ENCODE results near the gene NR6A1.

The NR6A1 gene

GRCh38 chr9:124517600-124517999, 253.5 kb downstream of the NR6A1 start:
- no peak overlapping the region for H3K4ac ChIP-seq (ENCODE audit: low read length)
- H3K23ac ChIP-seq (ENCODE audit: low read depth, low read length, poor library complexity): no peak overlapping the region
- DNase-seq (ENCODE audit: low spot score): no peak
- no peaks in the 10 kb centered on the region for H3K27me3 ChIP-seq (ENCODE audit: control insufficient read depth in 3 of 3, insufficient read depth in 3 of 3, low read depth in 1 of 3, low read length in 3 of 3)
- peaks cover 4% of the 10 kb centered on the region for H3K79me1 ChIP-seq (ENCODE audit: low read depth, low read length)
- H3K4me1 ChIP-seq (ENCODE audit: control insufficient read depth in 2 of 2, insufficient read depth in 1 of 2, low read depth in 1 of 2, low read length in 2 of 2): peaks cover 14 to 16% of the 10 kb centered on the region in 2 donors
- H3K4me2 ChIP-seq (ENCODE audit: insufficient read depth, low read length, poor library complexity, severe bottlenecking): no peak overlapping the region
- H2BK120ac ChIP-seq (ENCODE audit: low read depth, low read length): no peak overlapping the region
- no CpG with 5 or more reads among the region's 5 CpGs for WGBS, 2 donors (ENCODE audit: extremely low coverage in 2 of 2, insufficient read length in 2 of 2, insufficient replicate concordance in 1 of 2)
- no peak overlapping the region for H2AFZ ChIP-seq (ENCODE audit: low read length)
- no peak overlapping the region for H2BK5ac ChIP-seq (ENCODE audit: low read length)
- no peaks in the 10 kb centered on the region for H3K9me3 ChIP-seq (replicated peaks in 1 of 2; ENCODE audit: control insufficient read depth in 2 of 2, insufficient read depth in 1 of 2, low read depth in 1 of 2, low read length in 2 of 2)
- peaks cover 17 to 35% of the 10 kb centered on the region in 2 donors for H3K36me3 ChIP-seq (replicated peaks in 1 of 2; ENCODE audit: control insufficient read depth in 2 of 2, insufficient read depth in 2 of 2, low read length in 2 of 2)
- no peak overlapping the region for H3K14ac ChIP-seq (ENCODE audit: low read length)
- H3K4me3 ChIP-seq (ENCODE audit: low read length in 2 of 2): no peak overlapping the region
- no peak overlapping the region for H2BK12ac ChIP-seq (ENCODE audit: low read length)
- no peak overlapping the region for H2AK5ac ChIP-seq (ENCODE audit: low read depth, low read length)
- H3K18ac ChIP-seq (ENCODE audit: low read length): no peak overlapping the region
- no peak overlapping the region for H4K8ac ChIP-seq (ENCODE audit: low read depth, low read length)
- no peak overlapping the region for H3K9ac ChIP-seq (ENCODE audit: low read depth, low read length, poor library complexity)
- H3K27ac ChIP-seq (replicated peaks; ENCODE audit: low read length): no peak overlapping the region
- no peak overlapping the region for H2BK15ac ChIP-seq (ENCODE audit: low read length)
- H4K91ac ChIP-seq (ENCODE audit: low read depth, low read length, poor library complexity): no peak overlapping the region

GRCh38 chr9:124514874-124515273, 256.2 kb downstream of the NR6A1 start:
- H3K79me1 ChIP-seq (ENCODE audit: low read depth, low read length): no peaks in the 10 kb centered on the region

GRCh38 chr9:124514125-124514524, 257.0 kb downstream of the NR6A1 start:
- Histone ChIP-seq H3K27ac (replicated peaks; ENCODE audit: low read length) (no peak overlapping the region), H2AK5ac (ENCODE audit: low read depth, low read length) (no peak overlapping the region), H3K4ac (ENCODE audit: low read length) (no peak overlapping the region), H3K9me3 (replicated peaks in 1 of 2; ENCODE audit: control insufficient read depth in 2 of 2, insufficient read depth in 1 of 2, low read depth in 1 of 2, low read length in 2 of 2) (no peaks in the 10 kb centered on the region), H4K91ac (ENCODE audit: low read depth, low read length, poor library complexity) (no peak overlapping the region), H2BK15ac (ENCODE audit: low read length) (no peak overlapping the region), H3K79me1 (ENCODE audit: low read depth, low read length) (no peaks in the 10 kb centered on the region), H3K18ac (ENCODE audit: low read length) (no peak overlapping the region), H3K23ac (ENCODE audit: low read depth, low read length, poor library complexity) (no peak overlapping the region), H2BK12ac (ENCODE audit: low read length) (no peak overlapping the region), H3K4me2 (ENCODE audit: insufficient read depth, low read length, poor library complexity, severe bottlenecking) (no peak overlapping the region), H3K14ac (ENCODE audit: low read length) (no peak overlapping the region), H4K8ac (ENCODE audit: low read depth, low read length) (no peak overlapping the region), H2AFZ (ENCODE audit: low read length) (no peak overlapping the region), H3K4me3 (ENCODE audit: low read length in 2 of 2) (no peak overlapping the region), H3K4me1 (ENCODE audit: control insufficient read depth in 2 of 2, insufficient read depth in 1 of 2, low read depth in 1 of 2, low read length in 2 of 2) (peaks cover 2 to 21% of the 10 kb centered on the region in 2 donors), H2BK5ac (ENCODE audit: low read length) (no peak overlapping the region), H2BK120ac (ENCODE audit: low read depth, low read length) (no peak overlapping the region), H3K36me3 (replicated peaks in 1 of 2; ENCODE audit: control insufficient read depth in 2 of 2, insufficient read depth in 2 of 2, low read length in 2 of 2) (peaks cover 4 to 5% of the 10 kb centered on the region in 2 donors), H3K9ac (ENCODE audit: low read depth, low read length, poor library complexity) (no peak overlapping the region), H3K27me3 (ENCODE audit: control insufficient read depth in 3 of 3, insufficient read depth in 3 of 3, low read depth in 1 of 3, low read length in 3 of 3) (no peaks in the 10 kb centered on the region)
- DNase-seq (ENCODE audit: low spot score): no peak
- WGBS, 2 donors (ENCODE audit: extremely low coverage in 2 of 2, insufficient read length in 2 of 2, insufficient replicate concordance in 1 of 2): no CpG with 5 or more reads among the region's 4 CpGs

More at GRCh38 chr9:124514874-124515273, 256.2 kb downstream of the NR6A1 start:
- Histone ChIP-seq H3K9me3 (replicated peaks in 1 of 2; ENCODE audit: control insufficient read depth in 2 of 2, insufficient read depth in 1 of 2, low read depth in 1 of 2, low read length in 2 of 2) (no peaks in the 10 kb centered on the region), H2BK5ac (ENCODE audit: low read length) (no peak overlapping the region), H3K4me2 (ENCODE audit: insufficient read depth, low read length, poor library complexity, severe bottlenecking) (no peak overlapping the region), H2AFZ (ENCODE audit: low read length) (no peak overlapping the region), H2BK120ac (ENCODE audit: low read depth, low read length) (no peak overlapping the region), H2BK15ac (ENCODE audit: low read length) (no peak overlapping the region), H3K4me3 (ENCODE audit: low read length in 2 of 2) (no peak overlapping the region), H3K14ac (ENCODE audit: low read length) (no peak overlapping the region), H3K36me3 (replicated peaks in 1 of 2; ENCODE audit: control insufficient read depth in 2 of 2, insufficient read depth in 2 of 2, low read length in 2 of 2) (peaks cover 7 to 8% of the 10 kb centered on the region in 2 donors), H4K91ac (ENCODE audit: low read depth, low read length, poor library complexity) (no peak overlapping the region), H2BK12ac (ENCODE audit: low read length) (no peak overlapping the region), H3K4me1 (ENCODE audit: control insufficient read depth in 2 of 2, insufficient read depth in 1 of 2, low read depth in 1 of 2, low read length in 2 of 2) (peaks cover 4 to 21% of the 10 kb centered on the region in 2 donors), H2AK5ac (ENCODE audit: low read depth, low read length) (no peak overlapping the region), H3K27me3 (ENCODE audit: control insufficient read depth in 3 of 3, insufficient read depth in 3 of 3, low read depth in 1 of 3, low read length in 3 of 3) (no peaks in the 10 kb centered on the region), H3K23ac (ENCODE audit: low read depth, low read length, poor library complexity) (peak overlapping the region; percentile 13), H3K27ac (replicated peaks; ENCODE audit: low read length) (no peak overlapping the region), H3K4ac (ENCODE audit: low read length) (no peak overlapping the region), H3K9ac (ENCODE audit: low read depth, low read length, poor library complexity) (no peak overlapping the region), H3K18ac (ENCODE audit: low read length) (no peak overlapping the region), H4K8ac (ENCODE audit: low read depth, low read length) (no peak overlapping the region)
- WGBS, 2 donors (ENCODE audit: extremely low coverage in 2 of 2, insufficient read length in 2 of 2, insufficient replicate concordance in 1 of 2): no CpG with 5 or more reads among the region's 5 CpGs
- DNase-seq (ENCODE audit: low spot score): no peak

- H3K4me3 ChIP-seq (ENCODE audit: low read length in 2 of 2): no peak overlapping the region
- H3K27me3 ChIP-seq (ENCODE audit: control insufficient read depth in 3 of 3, insufficient read depth in 3 of 3, low read depth in 1 of 3, low read length in 3 of 3): no peaks in the 10 kb centered on the region
- no peaks in the 10 kb centered on the region for H3K36me3 ChIP-seq (replicated peaks in 1 of 2; ENCODE audit: control insufficient read depth in 2 of 2, insufficient read depth in 2 of 2, low read length in 2 of 2)
- peak overlapping the region; percentile 86 for H4K8ac ChIP-seq (ENCODE audit: low read depth, low read length)
- H3K79me1 ChIP-seq (ENCODE audit: low read depth, low read length): no peaks in the 10 kb centered on the region
- H2AK5ac ChIP-seq (ENCODE audit: low read depth, low read length): peak overlapping the region; percentile 76
- DNase-seq (ENCODE audit: low spot score): no peak
- peaks cover 1 to 21% of the 10 kb centered on the region in 2 donors for H3K4me1 ChIP-seq (ENCODE audit: control insufficient read depth in 2 of 2, insufficient read depth in 1 of 2, low read depth in 1 of 2, low read length in 2 of 2)
- H3K9me3 ChIP-seq (replicated peaks in 1 of 2; ENCODE audit: control insufficient read depth in 2 of 2, insufficient read depth in 1 of 2, low read depth in 1 of 2, low read length in 2 of 2): no peaks in the 10 kb centered on the region
- no peak overlapping the region for H3K4ac ChIP-seq (ENCODE audit: low read length)
- H4K91ac ChIP-seq (ENCODE audit: low read depth, low read length, poor library complexity): no peak overlapping the region
- no peak overlapping the region for H3K14ac ChIP-seq (ENCODE audit: low read length)
- no peak overlapping the region for H2BK120ac ChIP-seq (ENCODE audit: low read depth, low read length)
- WGBS, 2 donors (ENCODE audit: extremely low coverage in 2 of 2, insufficient read length in 2 of 2, insufficient replicate concordance in 1 of 2): no CpG with 5 or more reads among the region's 5 CpGs
- peak overlapping the region; percentile 54 for H3K18ac ChIP-seq (ENCODE audit: low read length)
- peak overlapping the region; percentile 7 for H2BK5ac ChIP-seq (ENCODE audit: low read length)
- H3K23ac ChIP-seq (ENCODE audit: low read depth, low read length, poor library complexity): no peak overlapping the region
- H2BK12ac ChIP-seq (ENCODE audit: low read length): no peak overlapping the region
- no peak overlapping the region for H2AFZ ChIP-seq (ENCODE audit: low read length)
- no peak overlapping the region for H3K9ac ChIP-seq (ENCODE audit: low read depth, low read length, poor library complexity)
- no peak overlapping the region for H2BK15ac ChIP-seq (ENCODE audit: low read length)
- no peak overlapping the region for H3K27ac ChIP-seq (replicated peaks; ENCODE audit: low read length)
- H3K4me2 ChIP-seq (ENCODE audit: insufficient read depth, low read length, poor library complexity, severe bottlenecking): no peak overlapping the region
These were observed 257.6 kb downstream of the NR6A1 start for GRCh38 chr9:124513376-124513994.

Measured in neuronal stem cell (in vitro differentiated cells).